HL-60 (cell line): ENCODE measurements around the gene MARCHF9.

Source experiments
- DNase-seq, 2 experiments: peaks; one replicate each; pipeline ENCODE4 v3.0.0-alpha.2; 2010 to 2020; ENCODE audit warnings: low read depth in 1 of 2, low spot score in 1 of 2
- H3K27ac ChIP-seq: fragments of 250-450 bp; sonication (Bioruptor Pico); replicated peaks from 2 replicates; pipeline ENCODE4 v1.5.1; 2020; ENCODE audit warnings: mild to moderate bottlenecking, moderate library complexity
- H3K27me3 ChIP-seq: fragments of 250-450 bp; sonication (Bioruptor Pico); 2 replicates; pipeline ENCODE4 v1.5.1; 2021; ENCODE audit warnings: mild to moderate bottlenecking, moderate library complexity; ENCODE audit not compliant: insufficient read depth, poor library complexity, severe bottlenecking
- H3K4me3 ChIP-seq: replicated peaks from 2 replicates; pipeline ENCODE4 v1.5.1; 2011; ENCODE audit warnings: mild to moderate bottlenecking, control low read depth, low read length; ENCODE audit not compliant: insufficient read depth
- GABPA ChIP-seq: IDR thresholded peaks from 2 replicates; pipeline ENCODE4 v1.6.1; 2012; ENCODE audit warnings: low read depth
- POLR2AphosphoS5 ChIP-seq: IDR thresholded peaks from 2 replicates; pipeline ENCODE4 v1.6.1; 2012; ENCODE audit warnings: low read depth
- SPI1 ChIP-seq: IDR thresholded peaks from 2 replicates; pipeline ENCODE4 v1.6.1; 2012; ENCODE audit warnings: low read depth, mild to moderate bottlenecking, borderline replicate concordance
- TF ChIP-seq, protein P1 (sequence below): IDR thresholded peaks from 2 replicates; pipeline ENCODE4 v1.6.1; 2012; ENCODE audit warnings: low read depth; ENCODE audit not compliant: insufficient replicate concordance
- TF ChIP-seq, protein P2 (sequence below): IDR thresholded peaks from one replicate; pipeline ENCODE4 v1.5.1; 2011; ENCODE audit warnings: low read length, control low read depth, inconsistent platforms; ENCODE audit not compliant: insufficient read depth

Gene MARCHF9

DNA sequence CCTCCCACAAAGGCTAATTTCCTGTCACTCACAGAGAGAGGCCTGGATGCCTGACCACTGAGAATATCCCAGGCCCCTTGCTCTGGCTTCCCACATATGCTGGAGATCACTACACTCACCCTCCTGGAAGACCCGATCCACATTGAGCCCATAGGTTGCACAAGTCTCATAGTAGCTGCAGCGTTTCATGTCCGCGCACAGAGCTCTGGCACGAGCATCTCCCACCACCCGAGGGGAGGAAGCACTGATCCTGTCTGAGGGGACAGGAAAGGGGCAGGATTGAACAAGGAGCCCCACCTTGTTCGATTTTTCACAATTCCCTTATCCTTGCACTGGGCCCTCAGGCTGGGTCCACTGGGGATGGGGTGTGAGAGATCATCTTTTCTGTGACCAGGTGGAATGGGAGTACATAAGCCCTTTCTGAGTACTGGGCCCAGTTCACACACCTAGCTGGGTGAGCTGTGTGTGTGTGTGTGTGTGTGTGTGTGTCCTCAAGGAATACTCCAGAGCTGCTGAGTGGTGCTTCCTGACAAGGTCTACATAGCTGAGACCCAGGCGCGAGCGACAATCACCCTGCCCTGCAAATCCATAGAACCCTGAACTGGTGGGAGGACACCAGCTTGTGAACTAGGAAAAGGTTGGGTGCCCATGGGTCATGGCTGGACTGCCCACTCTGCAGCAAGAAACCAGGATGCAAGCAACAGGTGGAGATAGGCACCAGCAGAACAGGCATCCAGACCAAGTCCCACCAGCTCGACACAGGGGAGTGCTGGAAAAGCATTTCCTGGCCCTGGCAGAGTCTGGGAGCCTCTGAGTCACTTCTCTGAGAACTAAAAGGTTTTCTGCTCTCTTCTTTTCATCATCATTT, 21.9 kb upstream of the MARCHF9 start:
- H3K27ac ChIP-seq = no peak overlapping the region
- no peaks in the 10 kb centered on the region for H3K27me3 ChIP-seq
- no peak for DNase-seq
- no peak overlapping the region for H3K4me3 ChIP-seq
- no peak for TF ChIP-seq GABPA
- TF ChIP-seq, protein P1, sequence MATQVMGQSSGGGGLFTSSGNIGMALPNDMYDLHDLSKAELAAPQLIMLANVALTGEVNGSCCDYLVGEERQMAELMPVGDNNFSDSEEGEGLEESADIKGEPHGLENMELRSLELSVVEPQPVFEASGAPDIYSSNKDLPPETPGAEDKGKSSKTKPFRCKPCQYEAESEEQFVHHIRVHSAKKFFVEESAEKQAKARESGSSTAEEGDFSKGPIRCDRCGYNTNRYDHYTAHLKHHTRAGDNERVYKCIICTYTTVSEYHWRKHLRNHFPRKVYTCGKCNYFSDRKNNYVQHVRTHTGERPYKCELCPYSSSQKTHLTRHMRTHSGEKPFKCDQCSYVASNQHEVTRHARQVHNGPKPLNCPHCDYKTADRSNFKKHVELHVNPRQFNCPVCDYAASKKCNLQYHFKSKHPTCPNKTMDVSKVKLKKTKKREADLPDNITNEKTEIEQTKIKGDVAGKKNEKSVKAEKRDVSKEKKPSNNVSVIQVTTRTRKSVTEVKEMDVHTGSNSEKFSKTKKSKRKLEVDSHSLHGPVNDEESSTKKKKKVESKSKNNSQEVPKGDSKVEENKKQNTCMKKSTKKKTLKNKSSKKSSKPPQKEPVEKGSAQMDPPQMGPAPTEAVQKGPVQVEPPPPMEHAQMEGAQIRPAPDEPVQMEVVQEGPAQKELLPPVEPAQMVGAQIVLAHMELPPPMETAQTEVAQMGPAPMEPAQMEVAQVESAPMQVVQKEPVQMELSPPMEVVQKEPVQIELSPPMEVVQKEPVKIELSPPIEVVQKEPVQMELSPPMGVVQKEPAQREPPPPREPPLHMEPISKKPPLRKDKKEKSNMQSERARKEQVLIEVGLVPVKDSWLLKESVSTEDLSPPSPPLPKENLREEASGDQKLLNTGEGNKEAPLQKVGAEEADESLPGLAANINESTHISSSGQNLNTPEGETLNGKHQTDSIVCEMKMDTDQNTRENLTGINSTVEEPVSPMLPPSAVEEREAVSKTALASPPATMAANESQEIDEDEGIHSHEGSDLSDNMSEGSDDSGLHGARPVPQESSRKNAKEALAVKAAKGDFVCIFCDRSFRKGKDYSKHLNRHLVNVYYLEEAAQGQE = no peak
- no peak for TF ChIP-seq POLR2AphosphoS5
- TF ChIP-seq SPI1 = no peak
- TF ChIP-seq, protein P2, sequence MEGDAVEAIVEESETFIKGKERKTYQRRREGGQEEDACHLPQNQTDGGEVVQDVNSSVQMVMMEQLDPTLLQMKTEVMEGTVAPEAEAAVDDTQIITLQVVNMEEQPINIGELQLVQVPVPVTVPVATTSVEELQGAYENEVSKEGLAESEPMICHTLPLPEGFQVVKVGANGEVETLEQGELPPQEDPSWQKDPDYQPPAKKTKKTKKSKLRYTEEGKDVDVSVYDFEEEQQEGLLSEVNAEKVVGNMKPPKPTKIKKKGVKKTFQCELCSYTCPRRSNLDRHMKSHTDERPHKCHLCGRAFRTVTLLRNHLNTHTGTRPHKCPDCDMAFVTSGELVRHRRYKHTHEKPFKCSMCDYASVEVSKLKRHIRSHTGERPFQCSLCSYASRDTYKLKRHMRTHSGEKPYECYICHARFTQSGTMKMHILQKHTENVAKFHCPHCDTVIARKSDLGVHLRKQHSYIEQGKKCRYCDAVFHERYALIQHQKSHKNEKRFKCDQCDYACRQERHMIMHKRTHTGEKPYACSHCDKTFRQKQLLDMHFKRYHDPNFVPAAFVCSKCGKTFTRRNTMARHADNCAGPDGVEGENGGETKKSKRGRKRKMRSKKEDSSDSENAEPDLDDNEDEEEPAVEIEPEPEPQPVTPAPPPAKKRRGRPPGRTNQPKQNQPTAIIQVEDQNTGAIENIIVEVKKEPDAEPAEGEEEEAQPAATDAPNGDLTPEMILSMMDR = no peak

DNA sequence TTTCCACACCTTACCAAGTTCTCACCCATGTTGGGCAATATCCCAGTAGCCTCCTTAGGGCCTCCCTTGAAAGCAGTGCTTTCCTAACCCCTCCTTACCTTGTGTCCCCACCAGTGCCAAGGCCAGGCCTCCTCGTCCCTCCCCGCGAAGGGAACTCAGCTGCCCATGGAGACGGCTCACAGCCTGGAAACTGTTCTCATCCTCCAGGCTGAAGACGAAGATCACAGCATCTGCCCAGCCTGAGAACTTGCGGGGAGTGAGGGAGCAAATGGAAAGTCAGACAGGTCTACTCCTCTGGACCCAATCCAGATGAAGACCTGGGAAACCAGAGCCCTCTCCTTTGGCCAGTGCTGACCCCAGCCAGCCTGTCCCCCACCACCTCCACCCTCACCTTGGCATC, 21.0 kb upstream of the MARCHF9 start:
- no peak overlapping the region for H3K27ac ChIP-seq
- no peak overlapping the region for H3K4me3 ChIP-seq
- H3K27me3 ChIP-seq = no peaks in the 10 kb centered on the region
- TF ChIP-seq GABPA = no peak
- TF ChIP-seq, protein P1 = no peak
- TF ChIP-seq POLR2AphosphoS5 = no peak
- TF ChIP-seq, protein P2 = no peak
- no peak for TF ChIP-seq SPI1
- no peak for DNase-seq

DNA sequence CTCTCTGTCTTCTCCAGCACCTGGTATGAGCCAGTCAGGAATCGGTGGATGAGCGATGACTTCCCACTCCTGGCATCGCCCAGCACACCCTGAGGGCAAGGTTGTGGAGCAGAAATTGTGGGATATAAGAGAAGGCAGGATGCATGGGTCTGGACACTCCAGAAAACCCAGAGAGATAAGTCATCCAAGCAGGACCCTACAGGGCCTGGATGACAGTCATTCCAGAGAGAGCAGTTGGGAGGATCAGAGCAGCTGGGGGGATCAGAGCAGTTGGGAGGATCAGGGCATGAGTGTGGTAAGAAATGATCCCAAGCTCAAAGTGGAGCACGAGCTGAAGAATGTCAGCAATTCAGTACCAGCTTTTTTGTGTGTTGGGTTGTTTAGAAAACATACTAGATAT, 20.3 kb upstream of the MARCHF9 start:
- no peak overlapping the region for H3K4me3 ChIP-seq
- no peak overlapping the region for H3K27ac ChIP-seq
- DNase-seq = no peak
- TF ChIP-seq, protein P2 = no peak
- TF ChIP-seq, protein P1 = no peak
- TF ChIP-seq SPI1 (no peak), POLR2AphosphoS5 (no peak), GABPA (no peak)
- no peaks in the 10 kb centered on the region for H3K27me3 ChIP-seq
